Measurements from ENCODE around the gene SAT2. TPM values are rescaled to one million over a fixed set of nuclear protein-coding genes. Genes with fewer than 3 reads are reported as not detected.

The SAT2 gene
- total RNA-seq, 1 donor from 2014 or later: 89.1 TPM

- Mint-ChIP-seq H3K36me3 (ENCODE audit: low read depth) (peaks cover 19% of the 10 kb centered on the region), H3K4me1 (peaks cover 13% of the 10 kb centered on the region)
- peak; percentile 68 for DNase-seq (ENCODE audit: low read depth, low spot score)
These were observed 38.3 kb downstream of the SAT2 start for GRCh38 chr17:7589204-7589868.

GRCh38 chr17:7588553-7589203 is 38.9 kb downstream of the SAT2 start:
- TF ChIP-seq CTCF (conservative IDR thresholded peaks at IDR 0.05): no peak
- Mint-ChIP-seq H3K36me3 (ENCODE audit: low read depth) (peaks cover 13% of the 10 kb centered on the region), H3K4me1 (peaks cover 20% of the 10 kb centered on the region), H3K4me3 (no peak overlapping the region), H3K9me3 (no peaks in the 10 kb centered on the region), H3K27me3 (ENCODE audit: low read depth) (peaks cover 9% of the 10 kb centered on the region), H3K27ac (ENCODE audit: unreplicated experiment) (no peak overlapping the region)
- DNase-seq (ENCODE audit: low read depth, low spot score): no peak

More at GRCh38 chr17:7589204-7589868, 38.3 kb downstream of the SAT2 start:
- no peaks in the 10 kb centered on the region for H3K9me3 Mint-ChIP-seq
- H3K4me3 Mint-ChIP-seq: peak overlapping the region; percentile 75
- no peak overlapping the region for H3K27ac Mint-ChIP-seq (ENCODE audit: unreplicated experiment)
- TF ChIP-seq CTCF (conservative IDR thresholded peaks at IDR 0.05): peak; percentile 81
- H3K27me3 Mint-ChIP-seq (ENCODE audit: low read depth): peaks cover 6% of the 10 kb centered on the region

GRCh38 chr17:7587420-7588151 is 40.0 kb downstream of the SAT2 start:
- peaks cover 25% of the 10 kb centered on the region for H3K4me1 Mint-ChIP-seq
- peaks cover 10% of the 10 kb centered on the region for H3K27me3 Mint-ChIP-seq (ENCODE audit: low read depth)
- DNase-seq (ENCODE audit: low read depth, low spot score): no peak
- H3K9me3 Mint-ChIP-seq: no peaks in the 10 kb centered on the region
- peaks cover 10% of the 10 kb centered on the region for H3K36me3 Mint-ChIP-seq (ENCODE audit: low read depth)
- H3K4me3 Mint-ChIP-seq: peak overlapping the region; percentile 73
- TF ChIP-seq CTCF (conservative IDR thresholded peaks at IDR 0.05): no peak
- peak overlapping the region; percentile 43 for H3K27ac Mint-ChIP-seq (ENCODE audit: unreplicated experiment)

- no peaks in the 10 kb centered on the region for H3K9me3 Mint-ChIP-seq
- H3K27me3 Mint-ChIP-seq (ENCODE audit: low read depth): peaks cover 13% of the 10 kb centered on the region
- peak; percentile 25 for TF ChIP-seq CTCF (conservative IDR thresholded peaks at IDR 0.05)
- H3K27ac Mint-ChIP-seq (ENCODE audit: unreplicated experiment): no peak overlapping the region
- peaks cover 13% of the 10 kb centered on the region for H3K36me3 Mint-ChIP-seq (ENCODE audit: low read depth)
- DNase-seq (ENCODE audit: low read depth, low spot score): no peak
- H3K4me3 Mint-ChIP-seq: peak overlapping the region; percentile 73
- H3K4me1 Mint-ChIP-seq: peaks cover 30% of the 10 kb centered on the region
These were observed 40.8 kb downstream of the SAT2 start for GRCh38 chr17:7586673-7587419.

Data from neural crest cell (in vitro differentiated cells).